ENCODE data around the gene FFAR4. TPM values are rescaled to one million over a fixed set of nuclear protein-coding genes. Genes with fewer than 3 reads are reported as not detected.

Gene FFAR4
- total RNA-seq, 2 experiments from 2014 or later, result not detected

DNA sequence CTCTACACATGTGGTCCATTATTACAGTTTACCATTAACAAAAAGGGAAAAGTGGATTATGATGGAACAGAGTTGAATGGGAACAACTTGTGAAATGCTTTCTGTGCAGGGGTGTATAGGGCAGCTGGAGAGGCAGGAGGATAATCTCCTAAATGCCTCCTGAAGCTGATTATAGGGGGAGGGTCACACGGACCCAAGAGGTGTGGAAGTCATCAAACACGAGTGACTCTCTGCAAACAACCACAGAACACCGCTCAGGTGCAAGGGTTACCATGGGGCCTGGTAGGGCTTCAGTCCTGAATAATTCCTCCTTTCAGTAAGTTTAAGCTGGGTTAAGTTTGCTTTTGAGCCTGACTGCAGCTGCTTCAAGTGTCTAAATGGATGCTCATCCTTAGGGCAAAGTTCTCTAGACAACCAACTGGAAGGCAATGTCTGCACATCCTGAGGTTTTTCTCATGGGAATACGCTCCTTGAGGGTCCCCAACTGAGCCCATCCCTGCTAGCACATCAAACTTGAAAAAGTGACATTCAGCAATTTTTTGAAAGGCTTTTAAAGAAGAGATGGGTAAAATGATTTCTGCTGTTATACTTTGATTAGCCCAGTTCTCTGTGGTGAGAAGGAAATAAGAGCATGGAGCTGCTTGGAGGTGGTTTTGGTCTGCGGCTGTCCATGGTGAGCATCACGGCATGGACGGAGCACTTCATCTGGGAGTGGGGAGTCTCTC, 47.8 kb downstream of the FFAR4 start:
- intact Hi-C loops (cut with DNase I, micrococcal nuclease), result loop anchor here in 1 of 2 experiments (5.0 kb wide), 1 partner anchor 968 kb away; no protein-coding TSS in a partner anchor
- Mint-ChIP-seq H3K27ac (no peak overlapping the region), H3K27me3 (peaks cover 27% of the 10 kb centered on the region), H3K9me3 (no peaks in the 10 kb centered on the region), H3K4me1 (ENCODE audit: low read depth) (no peaks in the 10 kb centered on the region), H3K36me3 (ENCODE audit: low read depth) (no peaks in the 10 kb centered on the region), H3K4me3 (no peak overlapping the region)
- DNase-seq (no peak), ATAC-seq (ENCODE audit: poor library complexity) (no peak)
- ChIA-PET POLR2A (no interaction called here), CTCF (no interaction called here)
- H3K36me3 ChIP-seq (ENCODE audit: insufficient read depth, low read length), result no peaks in the 10 kb centered on the region
- no peak overlapping the region for H3K27ac ChIP-seq (ENCODE audit: low read depth in 1 of 2, low read length in 2 of 2)
- TF ChIP-seq, protein P1, sequence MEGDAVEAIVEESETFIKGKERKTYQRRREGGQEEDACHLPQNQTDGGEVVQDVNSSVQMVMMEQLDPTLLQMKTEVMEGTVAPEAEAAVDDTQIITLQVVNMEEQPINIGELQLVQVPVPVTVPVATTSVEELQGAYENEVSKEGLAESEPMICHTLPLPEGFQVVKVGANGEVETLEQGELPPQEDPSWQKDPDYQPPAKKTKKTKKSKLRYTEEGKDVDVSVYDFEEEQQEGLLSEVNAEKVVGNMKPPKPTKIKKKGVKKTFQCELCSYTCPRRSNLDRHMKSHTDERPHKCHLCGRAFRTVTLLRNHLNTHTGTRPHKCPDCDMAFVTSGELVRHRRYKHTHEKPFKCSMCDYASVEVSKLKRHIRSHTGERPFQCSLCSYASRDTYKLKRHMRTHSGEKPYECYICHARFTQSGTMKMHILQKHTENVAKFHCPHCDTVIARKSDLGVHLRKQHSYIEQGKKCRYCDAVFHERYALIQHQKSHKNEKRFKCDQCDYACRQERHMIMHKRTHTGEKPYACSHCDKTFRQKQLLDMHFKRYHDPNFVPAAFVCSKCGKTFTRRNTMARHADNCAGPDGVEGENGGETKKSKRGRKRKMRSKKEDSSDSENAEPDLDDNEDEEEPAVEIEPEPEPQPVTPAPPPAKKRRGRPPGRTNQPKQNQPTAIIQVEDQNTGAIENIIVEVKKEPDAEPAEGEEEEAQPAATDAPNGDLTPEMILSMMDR (IDR thresholded peaks at IDR 0.05), result no peak
- H3K4me3 ChIP-seq (ENCODE audit: low read length), result no peak overlapping the region
- H3K9me3 ChIP-seq (ENCODE audit: control insufficient read depth in 1 of 2, insufficient read depth in 1 of 2, low read length in 2 of 2), result no peaks in the 10 kb centered on the region
- peaks cover 0 to 2% of the 10 kb centered on the region in 2 experiments for H3K27me3 ChIP-seq (ENCODE audit: control insufficient read depth in 1 of 2, insufficient read depth in 2 of 2, low read length in 2 of 2)
- no peaks in the 10 kb centered on the region for H3K4me1 ChIP-seq (ENCODE audit: insufficient read depth, low read length)

DNA sequence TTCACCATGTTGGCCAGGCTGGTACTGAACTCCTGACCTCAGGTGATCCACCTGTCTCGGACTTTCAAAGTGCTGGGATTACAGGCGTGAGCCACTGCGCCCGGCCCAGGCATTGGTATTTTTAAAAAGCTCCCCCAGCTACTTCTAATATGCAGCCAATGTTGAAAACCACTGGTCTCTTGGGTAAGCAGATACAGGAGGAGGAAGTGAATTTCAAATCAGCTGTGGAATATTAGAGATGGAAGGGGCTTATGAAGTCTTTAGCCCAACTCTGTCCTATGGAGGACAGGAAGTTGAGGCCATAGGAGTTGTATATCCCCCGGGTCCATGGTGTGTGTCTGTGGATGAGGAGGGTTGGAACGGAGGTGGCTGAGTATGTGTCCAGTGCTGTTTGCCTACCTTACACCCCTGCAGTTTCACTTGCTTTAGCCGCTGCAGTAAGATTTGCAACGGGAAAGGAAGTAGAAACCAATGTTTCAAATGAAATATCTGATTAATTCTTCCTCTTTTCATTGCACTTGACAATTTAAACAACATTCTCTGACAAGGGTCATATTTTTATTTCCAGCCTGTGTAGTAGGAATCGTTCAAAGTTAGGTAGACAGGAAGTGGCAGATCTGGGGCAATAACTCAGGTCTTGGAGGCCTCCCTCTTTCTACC, 49.2 kb downstream of the FFAR4 start:
- no peaks in the 10 kb centered on the region for H3K4me1 ChIP-seq (ENCODE audit: insufficient read depth, low read length)
- ChIA-PET CTCF (no interaction called here), POLR2A (no interaction called here)
- H3K9me3 Mint-ChIP-seq, result no peaks in the 10 kb centered on the region
- TF ChIP-seq, protein P1 (IDR thresholded peaks at IDR 0.05), result no peak
- no peak overlapping the region for H3K27ac ChIP-seq (ENCODE audit: low read depth in 1 of 2, low read length in 2 of 2)
- no peak for ATAC-seq (ENCODE audit: poor library complexity)
- H3K27ac Mint-ChIP-seq, result no peak overlapping the region
- no peaks in the 10 kb centered on the region for H3K27me3 ChIP-seq (ENCODE audit: control insufficient read depth in 1 of 2, insufficient read depth in 2 of 2, low read length in 2 of 2)
- H3K36me3 ChIP-seq (ENCODE audit: insufficient read depth, low read length), result no peaks in the 10 kb centered on the region
- H3K4me3 Mint-ChIP-seq, result no peak overlapping the region
- no peaks in the 10 kb centered on the region for H3K9me3 ChIP-seq (ENCODE audit: control insufficient read depth in 1 of 2, insufficient read depth in 1 of 2, low read length in 2 of 2)
- peaks cover 22% of the 10 kb centered on the region for H3K27me3 Mint-ChIP-seq
- no peaks in the 10 kb centered on the region for H3K36me3 Mint-ChIP-seq (ENCODE audit: low read depth)
- intact Hi-C loops (cut with DNase I, micrococcal nuclease), result no loop called here
- no peak for DNase-seq
- H3K4me1 Mint-ChIP-seq (ENCODE audit: low read depth), result no peaks in the 10 kb centered on the region
- no peak overlapping the region for H3K4me3 ChIP-seq (ENCODE audit: low read length)

DNA sequence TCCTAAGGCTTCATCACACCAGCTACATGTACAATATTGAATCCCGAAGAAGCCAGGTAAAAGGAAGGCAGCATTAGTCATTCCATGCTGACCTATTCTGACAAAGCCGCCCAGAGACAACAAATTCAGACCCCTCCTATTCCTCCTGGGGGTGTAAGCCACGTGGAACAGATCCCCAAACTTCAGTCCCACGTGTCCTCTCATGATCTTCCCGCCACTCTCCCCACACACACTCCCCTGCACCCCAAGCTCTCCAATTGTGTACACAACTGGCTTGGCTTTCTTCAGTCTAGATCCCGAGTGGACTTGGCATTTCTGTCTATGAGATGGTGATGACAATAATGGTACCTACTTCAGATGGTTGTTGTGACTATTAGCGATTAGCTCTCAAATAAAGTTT, 54.5 kb downstream of the FFAR4 start:
- POLR2A ChIA-PET, result no interaction called here
- ATAC-seq (ENCODE audit: poor library complexity) (no peak), DNase-seq (no peak)
- H3K27ac ChIP-seq (ENCODE audit: low read depth in 1 of 2, low read length in 2 of 2), result no peak overlapping the region
- no peak overlapping the region for H3K4me3 Mint-ChIP-seq
- TF ChIP-seq, protein P1 (IDR thresholded peaks at IDR 0.05), result no peak
- H3K27ac Mint-ChIP-seq, result no peak overlapping the region
- no peaks in the 10 kb centered on the region for H3K36me3 Mint-ChIP-seq (ENCODE audit: low read depth)
- peaks cover 7% of the 10 kb centered on the region for H3K27me3 Mint-ChIP-seq
- H3K4me1 ChIP-seq (ENCODE audit: insufficient read depth, low read length), result no peaks in the 10 kb centered on the region
- no peaks in the 10 kb centered on the region for H3K27me3 ChIP-seq (ENCODE audit: control insufficient read depth in 1 of 2, insufficient read depth in 2 of 2, low read length in 2 of 2)
- no peaks in the 10 kb centered on the region for H3K36me3 ChIP-seq (ENCODE audit: insufficient read depth, low read length)
- H3K9me3 ChIP-seq (ENCODE audit: control insufficient read depth in 1 of 2, insufficient read depth in 1 of 2, low read length in 2 of 2), result no peaks in the 10 kb centered on the region
- no peak overlapping the region for H3K4me3 ChIP-seq (ENCODE audit: low read length)
- intact Hi-C loops (cut with DNase I, micrococcal nuclease), result no loop called here
- no peaks in the 10 kb centered on the region for H3K9me3 Mint-ChIP-seq
- no peaks in the 10 kb centered on the region for H3K4me1 Mint-ChIP-seq (ENCODE audit: low read depth)
- CTCF ChIA-PET, result no interaction called here
